ENCODE results near the gene USP37.
"Not testable (repeated sequence)": the region's sequence is repeated elsewhere in the genome, so short reads cannot be mapped to it uniquely, and the experiment has no call there.

The USP37 gene

GRCh38 chr2:218547978-218548377 is 20.2 kb downstream of the USP37 start:
- no peak overlapping the region for H3K27ac ChIP-seq
- no peak for TF ChIP-seq CTCF (IDR thresholded peaks at IDR 0.05)

- H3K27ac ChIP-seq: no peak overlapping the region
- TF ChIP-seq CTCF (IDR thresholded peaks at IDR 0.05) (no peak), ZFX (IDR thresholded peaks at IDR 0.05; ENCODE audit: borderline replicate concordance) (no peak)
Observed at GRCh38 chr2:218547511-218547910, 20.6 kb downstream of the USP37 start.

GRCh38 chr2:218546012-218546411 is 22.1 kb downstream of the USP37 start:
- H3K27ac ChIP-seq: no peak overlapping the region
- TF ChIP-seq ZFX (IDR thresholded peaks at IDR 0.05; ENCODE audit: borderline replicate concordance): no peak
- TF ChIP-seq CTCF (IDR thresholded peaks at IDR 0.05): no peak

GRCh38 chr2:218540015-218540414 is 28.1 kb downstream of the USP37 start:
- TF ChIP-seq CTCF (IDR thresholded peaks at IDR 0.05) (no peak), ZFX (IDR thresholded peaks at IDR 0.05; ENCODE audit: borderline replicate concordance) (no peak)
- H3K27ac ChIP-seq: no peak overlapping the region

GRCh38 chr2:218536804-218537494 is 31.2 kb downstream of the USP37 start:
- TF ChIP-seq ZFX (IDR thresholded peaks at IDR 0.05; ENCODE audit: borderline replicate concordance): no peak
- no peak for TF ChIP-seq CTCF (IDR thresholded peaks at IDR 0.05)
- H3K27ac ChIP-seq: no peak overlapping the region

GRCh38 chr2:218529990-218530389 is 38.2 kb downstream of the USP37 start:
- no peak overlapping the region for H3K27ac ChIP-seq
- TF ChIP-seq ZFX (IDR thresholded peaks at IDR 0.05; ENCODE audit: borderline replicate concordance) (no peak), CTCF (IDR thresholded peaks at IDR 0.05) (no peak)

GRCh38 chr2:218528409-218528808 is 39.7 kb downstream of the USP37 start:
- H3K27ac ChIP-seq: not testable (repeated sequence)

GRCh38 chr2:218523651-218524050 is 44.5 kb downstream of the USP37 start:
- H3K27ac ChIP-seq: no peak overlapping the region
- TF ChIP-seq CTCF (IDR thresholded peaks at IDR 0.05): no peak
- no peak for TF ChIP-seq ZFX (IDR thresholded peaks at IDR 0.05; ENCODE audit: borderline replicate concordance)
